ENCODE measurements around the gene PPIL1.

DNA sequence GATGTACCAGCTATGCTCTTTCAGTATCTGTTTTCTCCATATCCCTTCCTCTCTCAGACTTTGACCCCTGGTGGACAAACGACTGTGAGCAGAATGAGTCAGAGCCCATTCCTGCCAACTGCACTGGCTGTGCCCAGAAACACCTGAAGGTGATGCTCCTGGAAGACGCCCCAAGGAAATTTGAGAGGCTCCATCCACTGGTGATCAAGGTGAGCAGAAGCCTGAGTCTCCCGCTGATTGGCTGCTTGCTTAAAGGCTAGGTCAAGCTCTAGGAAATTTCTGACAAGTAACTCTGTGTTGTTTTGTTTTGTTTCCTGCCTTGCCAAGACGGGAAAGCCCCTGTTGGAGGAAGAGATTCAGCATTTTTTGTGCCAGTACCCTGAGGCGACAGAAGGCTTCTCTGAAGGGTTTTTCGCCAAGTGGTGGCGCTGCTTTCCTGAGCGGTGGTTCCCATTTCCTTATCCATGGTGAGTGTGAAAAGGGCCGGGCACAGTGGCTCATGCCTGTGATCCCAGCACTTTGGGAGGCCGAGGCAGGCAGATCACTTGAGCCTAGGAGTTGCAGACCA, 39.7 kb upstream of the PPIL1 start:
- TF ChIP-seq, protein P1, sequence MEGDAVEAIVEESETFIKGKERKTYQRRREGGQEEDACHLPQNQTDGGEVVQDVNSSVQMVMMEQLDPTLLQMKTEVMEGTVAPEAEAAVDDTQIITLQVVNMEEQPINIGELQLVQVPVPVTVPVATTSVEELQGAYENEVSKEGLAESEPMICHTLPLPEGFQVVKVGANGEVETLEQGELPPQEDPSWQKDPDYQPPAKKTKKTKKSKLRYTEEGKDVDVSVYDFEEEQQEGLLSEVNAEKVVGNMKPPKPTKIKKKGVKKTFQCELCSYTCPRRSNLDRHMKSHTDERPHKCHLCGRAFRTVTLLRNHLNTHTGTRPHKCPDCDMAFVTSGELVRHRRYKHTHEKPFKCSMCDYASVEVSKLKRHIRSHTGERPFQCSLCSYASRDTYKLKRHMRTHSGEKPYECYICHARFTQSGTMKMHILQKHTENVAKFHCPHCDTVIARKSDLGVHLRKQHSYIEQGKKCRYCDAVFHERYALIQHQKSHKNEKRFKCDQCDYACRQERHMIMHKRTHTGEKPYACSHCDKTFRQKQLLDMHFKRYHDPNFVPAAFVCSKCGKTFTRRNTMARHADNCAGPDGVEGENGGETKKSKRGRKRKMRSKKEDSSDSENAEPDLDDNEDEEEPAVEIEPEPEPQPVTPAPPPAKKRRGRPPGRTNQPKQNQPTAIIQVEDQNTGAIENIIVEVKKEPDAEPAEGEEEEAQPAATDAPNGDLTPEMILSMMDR (IDR thresholded peaks at IDR 0.05; ENCODE audit: low read depth, low read length, missing input control) = peak; percentile 26
- TF ChIP-seq YY1 (IDR thresholded peaks at IDR 0.05) = no peak
- peak in 1 of 2 donors; percentile 65 for TF ChIP-seq GABPA (IDR thresholded peaks at IDR 0.05 in 1 of 2, conservative IDR thresholded peaks at IDR 0.05 in 1 of 2)
- TF ChIP-seq, protein P2, sequence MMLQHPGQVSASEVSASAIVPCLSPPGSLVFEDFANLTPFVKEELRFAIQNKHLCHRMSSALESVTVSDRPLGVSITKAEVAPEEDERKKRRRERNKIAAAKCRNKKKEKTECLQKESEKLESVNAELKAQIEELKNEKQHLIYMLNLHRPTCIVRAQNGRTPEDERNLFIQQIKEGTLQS (IDR thresholded peaks at IDR 0.05) = peak; percentile 92
- peak; percentile 53 to 64 for TF ChIP-seq RAD21 (IDR thresholded peaks at IDR 0.05)
- TF ChIP-seq, protein P3, sequence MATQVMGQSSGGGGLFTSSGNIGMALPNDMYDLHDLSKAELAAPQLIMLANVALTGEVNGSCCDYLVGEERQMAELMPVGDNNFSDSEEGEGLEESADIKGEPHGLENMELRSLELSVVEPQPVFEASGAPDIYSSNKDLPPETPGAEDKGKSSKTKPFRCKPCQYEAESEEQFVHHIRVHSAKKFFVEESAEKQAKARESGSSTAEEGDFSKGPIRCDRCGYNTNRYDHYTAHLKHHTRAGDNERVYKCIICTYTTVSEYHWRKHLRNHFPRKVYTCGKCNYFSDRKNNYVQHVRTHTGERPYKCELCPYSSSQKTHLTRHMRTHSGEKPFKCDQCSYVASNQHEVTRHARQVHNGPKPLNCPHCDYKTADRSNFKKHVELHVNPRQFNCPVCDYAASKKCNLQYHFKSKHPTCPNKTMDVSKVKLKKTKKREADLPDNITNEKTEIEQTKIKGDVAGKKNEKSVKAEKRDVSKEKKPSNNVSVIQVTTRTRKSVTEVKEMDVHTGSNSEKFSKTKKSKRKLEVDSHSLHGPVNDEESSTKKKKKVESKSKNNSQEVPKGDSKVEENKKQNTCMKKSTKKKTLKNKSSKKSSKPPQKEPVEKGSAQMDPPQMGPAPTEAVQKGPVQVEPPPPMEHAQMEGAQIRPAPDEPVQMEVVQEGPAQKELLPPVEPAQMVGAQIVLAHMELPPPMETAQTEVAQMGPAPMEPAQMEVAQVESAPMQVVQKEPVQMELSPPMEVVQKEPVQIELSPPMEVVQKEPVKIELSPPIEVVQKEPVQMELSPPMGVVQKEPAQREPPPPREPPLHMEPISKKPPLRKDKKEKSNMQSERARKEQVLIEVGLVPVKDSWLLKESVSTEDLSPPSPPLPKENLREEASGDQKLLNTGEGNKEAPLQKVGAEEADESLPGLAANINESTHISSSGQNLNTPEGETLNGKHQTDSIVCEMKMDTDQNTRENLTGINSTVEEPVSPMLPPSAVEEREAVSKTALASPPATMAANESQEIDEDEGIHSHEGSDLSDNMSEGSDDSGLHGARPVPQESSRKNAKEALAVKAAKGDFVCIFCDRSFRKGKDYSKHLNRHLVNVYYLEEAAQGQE (IDR thresholded peaks at IDR 0.05) = no peak
- no peak for TF ChIP-seq FOXA1 (IDR thresholded peaks at IDR 0.05)

Measured in liver (tissue), 3 donors.